Panc1 (cell line): ENCODE measurements around the gene IDH2.

ENCODE experiments used
- POLR2AphosphoS5 ChIP-seq: IDR thresholded peaks from 2 replicates; pipeline ENCODE4 v1.6.1; 2012; ENCODE audit warnings: mild to moderate bottlenecking, low read depth, low read length, moderate library complexity
- SIN3A ChIP-seq: IDR thresholded peaks from 2 replicates; pipeline ENCODE4 v1.6.1; 2012; ENCODE audit warnings: low read depth, mild to moderate bottlenecking, low read length, moderate library complexity, borderline replicate concordance; ENCODE audit not compliant: insufficient read depth
- TCF7L2 ChIP-seq: IDR thresholded peaks from 2 replicates; pipeline ENCODE4 v1.6.1; 2011; ENCODE audit warnings: mild to moderate bottlenecking, low read depth, low read length, inconsistent platforms
- TF ChIP-seq, protein P1 (sequence below): fragments of 450-650 bp; IDR thresholded peaks from 2 replicates; pipeline ENCODE4 v1.5.1; 2017; ENCODE audit warnings: mild to moderate bottlenecking

DNA sequence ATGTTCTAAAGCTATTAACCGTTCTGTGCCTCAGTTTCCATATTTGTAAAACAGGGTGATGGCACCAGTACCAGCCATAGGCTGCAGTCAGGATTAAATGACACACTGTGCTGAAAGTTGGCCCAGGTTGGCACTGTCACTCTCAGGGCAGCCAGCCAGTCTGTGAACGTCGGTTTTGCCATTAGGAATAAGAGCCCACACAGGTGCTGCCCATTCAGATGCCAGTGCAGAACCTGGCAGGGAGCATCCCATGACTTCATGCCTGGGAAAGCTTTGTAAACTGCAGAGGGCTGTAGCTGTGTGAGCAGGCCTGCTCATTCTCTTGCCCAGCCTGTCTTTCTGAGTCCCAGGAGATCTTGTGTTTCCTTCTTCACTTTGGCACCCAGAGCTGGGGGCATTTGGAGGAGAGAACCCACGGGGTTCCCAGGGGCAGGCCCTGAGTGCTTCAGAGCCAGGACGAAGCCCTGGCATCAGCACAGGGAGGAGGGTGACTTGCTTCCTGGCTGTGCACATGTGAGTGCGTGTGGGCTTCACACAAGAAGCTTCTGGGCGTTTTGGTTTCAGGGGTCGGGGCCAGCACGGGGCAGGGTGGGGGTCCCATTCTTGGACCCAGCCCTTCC is 54.2 kb downstream of the IDH2 start:
- TF ChIP-seq, protein P1, sequence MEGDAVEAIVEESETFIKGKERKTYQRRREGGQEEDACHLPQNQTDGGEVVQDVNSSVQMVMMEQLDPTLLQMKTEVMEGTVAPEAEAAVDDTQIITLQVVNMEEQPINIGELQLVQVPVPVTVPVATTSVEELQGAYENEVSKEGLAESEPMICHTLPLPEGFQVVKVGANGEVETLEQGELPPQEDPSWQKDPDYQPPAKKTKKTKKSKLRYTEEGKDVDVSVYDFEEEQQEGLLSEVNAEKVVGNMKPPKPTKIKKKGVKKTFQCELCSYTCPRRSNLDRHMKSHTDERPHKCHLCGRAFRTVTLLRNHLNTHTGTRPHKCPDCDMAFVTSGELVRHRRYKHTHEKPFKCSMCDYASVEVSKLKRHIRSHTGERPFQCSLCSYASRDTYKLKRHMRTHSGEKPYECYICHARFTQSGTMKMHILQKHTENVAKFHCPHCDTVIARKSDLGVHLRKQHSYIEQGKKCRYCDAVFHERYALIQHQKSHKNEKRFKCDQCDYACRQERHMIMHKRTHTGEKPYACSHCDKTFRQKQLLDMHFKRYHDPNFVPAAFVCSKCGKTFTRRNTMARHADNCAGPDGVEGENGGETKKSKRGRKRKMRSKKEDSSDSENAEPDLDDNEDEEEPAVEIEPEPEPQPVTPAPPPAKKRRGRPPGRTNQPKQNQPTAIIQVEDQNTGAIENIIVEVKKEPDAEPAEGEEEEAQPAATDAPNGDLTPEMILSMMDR: no peak
- TF ChIP-seq SIN3A (no peak), TCF7L2 (no peak), POLR2AphosphoS5 (no peak)
